K562 (cell line): ENCODE results near the gene SPOCD1. TPM values are rescaled to one million over a fixed set of nuclear protein-coding genes. Genes with fewer than 3 reads are reported as not detected.

Experiments
- HDAC1 ChIP-seq, 2 experiments: fragments of 450-650 bp; IDR thresholded peaks; 2 replicates each; pipeline ENCODE4 v1.6.1; 2016 to 2017; ENCODE audit warnings: inconsistent platforms in 1 of 2, mild to moderate bottlenecking in 1 of 2, moderate library complexity in 1 of 2
- MGA ChIP-seq: fragments of 450-650 bp; IDR thresholded peaks from 2 replicates; pipeline ENCODE4 v1.6.1; 2016; ENCODE audit warnings: mild to moderate bottlenecking, moderate library complexity
- POLR2H ChIP-seq: IDR thresholded peaks from 2 replicates; pipeline ENCODE4 v1.6.1; 2016; ENCODE audit warnings: missing genetic modification characterization, low read depth, mild to moderate bottlenecking, control low read depth, missing compliant biosample characterization, moderate library complexity
- SMARCA5 ChIP-seq: fragments of 450-650 bp; IDR thresholded peaks from 2 replicates; pipeline ENCODE4 v1.6.1; 2016
- ZC3H11A ChIP-seq: IDR thresholded peaks from 2 replicates; pipeline ENCODE4 v1.6.1; 2012; ENCODE audit warnings: low read depth, low read length, improper control_type of control experiment
- ZNF212 ChIP-seq: fragments of 450-650 bp; formaldehyde crosslinking; IDR thresholded peaks from 2 replicates; pipeline ENCODE4 v1.4.0; 2020; ENCODE audit warnings: mild to moderate bottlenecking
- polyA plus RNA-seq, 8 experiments: library from polyadenylated mRNA; depleted of rRNA in 4 of 8; stranded (reverse) in 5 of 8; unstranded in 3 of 8; fragments of >200 nt; fragmentation: Nextera tagmentation in 2 of 8; fragmentation: Illumina TruSeq in 1 of 8; extraction: Ambion mirVana in 2 of 8; extraction: Trizol in 1 of 8; gene quantifications; 2 replicates each; pipeline versions ENCODE4 v1.2.1 to v1.2.3, GENCODE V29; 2011 to 2014; ENCODE audit warnings: inconsistent platforms in 1 of 8, missing spikeins in 1 of 8
- total RNA-seq, 7 experiments: library from RNA; depleted of rRNA in 6 of 7; stranded (reverse); fragments of >200 nt in 6 of 7; fragmentation: Illumina TruSeq in 2 of 7; extraction: Trizol in 2 of 7; gene quantifications; 2 replicates each; pipeline versions ENCODE4 v1.2.1 to v1.2.3, GENCODE V29; 2011 to 2021; ENCODE audit warnings: low replicate concordance in 1 of 7

Gene SPOCD1
- total and polyA plus RNA-seq, 9 of the 15 experiments (the other 6 are each of a cell fraction or from before 2014, with no cell fraction given), result 0.03 to 0.71 (median 0.26) TPM; not detected in 1

- no peak for TF ChIP-seq MGA
- TF ChIP-seq ZNF212 (CRISPR knock-in tag), result no peak
- no peak for TF ChIP-seq POLR2H (tag)
- peak; percentile 63; the same call in 1 of the 2 replicates for TF ChIP-seq SMARCA5
- no peak for TF ChIP-seq ZC3H11A
- peak in 1 of 2 experiments; percentile 43; a peak in 1 of 4 replicates for TF ChIP-seq HDAC1 (IDR thresholded peaks at IDR 0.05)
- TF ChIP-seq, all 486 proteins: peak for 5
Observed at GRCh38 chr1:31856140-31856539, 40.3 kb upstream of the SPOCD1 start (continued).
